ENCODE data around the gene HIC1.

- no peak for TF ChIP-seq POLR2A (IDR thresholded peaks at IDR 0.05)
- no peak for TF ChIP-seq CTCF (IDR thresholded peaks at IDR 0.05)
Observed at GRCh38 chr17:2048805-2049204, 6.1 kb upstream of the HIC1 start.
